ENCODE results near the gene INHBB. TPM values are rescaled to one million over a fixed set of nuclear protein-coding genes. Genes with fewer than 3 reads are reported as not detected.

INHBB gene
- total RNA-seq, 4 donors from 2014 or later, result 21.4 to 69.1 (median 62.1) TPM

Other genes starting within 250 kb of the INHBB start
- gene TMEM185B, start 122.7 kb upstream of the INHBB start, total RNA-seq, result 10 to 100 TPM; 13.6 to 24.9 (median 17.7) TPM
- gene RALB, start 93.3 kb upstream of the INHBB start, total RNA-seq, result 10 to 100 TPM; 54.2 to 84.0 (median 56.8) TPM

Measured in subcutaneous adipose tissue (tissue), 4 donors.